ENCODE results near the gene IDUA.

DNA sequence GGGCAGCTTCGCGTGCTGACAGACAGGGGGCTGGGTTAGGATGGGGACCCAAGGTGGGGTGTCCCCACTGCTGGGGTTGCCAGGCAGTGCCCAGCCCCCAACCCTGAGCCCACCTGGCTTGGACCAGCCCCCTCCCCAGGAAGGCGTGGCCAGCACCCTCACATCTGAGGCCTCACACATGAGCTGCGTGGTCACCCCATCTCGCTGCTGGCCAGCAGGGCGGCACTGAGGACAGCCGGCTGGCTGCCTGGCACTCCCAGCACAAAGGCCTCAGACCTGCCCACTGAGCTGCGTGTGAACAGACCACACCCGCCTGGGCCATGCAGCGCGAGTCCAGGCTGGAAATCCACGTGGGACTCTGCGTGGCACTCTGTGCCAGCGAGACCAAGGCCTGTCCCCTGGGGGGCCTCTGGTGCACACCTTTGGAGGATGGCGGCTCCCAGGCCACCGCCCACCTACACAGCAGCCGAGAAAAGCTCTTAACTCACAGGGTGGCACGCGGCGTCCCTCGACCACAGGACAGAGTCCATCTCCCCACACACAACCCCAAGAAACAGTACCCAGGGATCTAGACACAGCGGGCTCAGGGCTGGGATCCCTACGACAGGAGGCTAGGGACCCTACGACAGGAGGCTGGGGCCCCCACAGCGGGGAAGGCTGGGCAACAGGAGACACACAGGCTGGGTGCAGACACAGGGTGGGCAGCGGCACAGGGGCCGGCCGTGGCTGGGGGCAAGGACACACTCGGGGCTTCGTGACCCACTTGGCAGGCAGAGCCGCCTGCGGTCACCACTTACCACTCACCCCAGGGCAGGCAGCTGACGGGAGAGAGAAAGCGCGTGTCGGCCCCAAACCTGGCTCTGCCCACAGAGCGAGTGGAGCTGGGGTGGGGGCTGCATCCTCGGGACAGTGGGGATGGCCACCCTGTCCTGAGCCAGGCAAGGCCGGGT, 23.3 kb upstream of the IDUA start:
- no peak for TF ChIP-seq SREBF1 (IDR thresholded peaks at IDR 0.05; ENCODE audit: low read length)
- no peak for TF ChIP-seq POLR2AphosphoS5 (IDR thresholded peaks at IDR 0.05; ENCODE audit: low read length)

Data from GM12878 (cell line).